ENCODE measurements around the gene NME1.

GRCh38 chr17:51189162-51189561, 35.8 kb downstream of the NME1 start:
- TF ChIP-seq GATA3 (IDR thresholded peaks at IDR 0.05; ENCODE audit: low read depth, low read length) (no peak), GATA2 (IDR thresholded peaks at IDR 0.05; ENCODE audit: low read depth, low read length) (no peak)

Measured in SH-SY5Y (cell line).